Skeletal muscle satellite cell (primary cell): ENCODE results near the gene TMEM63B.
"Not testable (repeated sequence)": the region's sequence is repeated elsewhere in the genome, so short reads cannot be mapped to it uniquely, and the experiment has no call there.

Experiments
- H3K27me3 ChIP-seq: 2 replicates; pipeline ENCODE4 v1.7.0; 2013; ENCODE audit warnings: low read length; ENCODE audit not compliant: control insufficient read depth, insufficient read depth
- H3K36me3 ChIP-seq: 2 replicates; pipeline ENCODE4 v1.7.0; 2013; ENCODE audit warnings: mild to moderate bottlenecking, control low read depth, low read length; ENCODE audit not compliant: insufficient read depth
- H3K4me1 ChIP-seq: 2 replicates; pipeline ENCODE4 v1.7.0; 2013; ENCODE audit warnings: low read length; ENCODE audit not compliant: control insufficient read depth, insufficient read depth
- H3K4me2 ChIP-seq: 2 replicates; pipeline ENCODE4 v1.7.0; 2013; ENCODE audit warnings: mild to moderate bottlenecking, low read length
- H3K4me3 ChIP-seq: 2 replicates; pipeline ENCODE4 v1.7.0; 2013; ENCODE audit warnings: low read length
- H3K9ac ChIP-seq: 2 replicates; pipeline ENCODE4 v1.7.0; 2013; ENCODE audit warnings: mild to moderate bottlenecking, low read depth, low read length, moderate library complexity
- H3K9me3 ChIP-seq: replicated peaks from 2 replicates; pipeline ENCODE4 v1.7.0; 2013; ENCODE audit warnings: mild to moderate bottlenecking, control low read depth, low read length

The TMEM63B gene

DNA sequence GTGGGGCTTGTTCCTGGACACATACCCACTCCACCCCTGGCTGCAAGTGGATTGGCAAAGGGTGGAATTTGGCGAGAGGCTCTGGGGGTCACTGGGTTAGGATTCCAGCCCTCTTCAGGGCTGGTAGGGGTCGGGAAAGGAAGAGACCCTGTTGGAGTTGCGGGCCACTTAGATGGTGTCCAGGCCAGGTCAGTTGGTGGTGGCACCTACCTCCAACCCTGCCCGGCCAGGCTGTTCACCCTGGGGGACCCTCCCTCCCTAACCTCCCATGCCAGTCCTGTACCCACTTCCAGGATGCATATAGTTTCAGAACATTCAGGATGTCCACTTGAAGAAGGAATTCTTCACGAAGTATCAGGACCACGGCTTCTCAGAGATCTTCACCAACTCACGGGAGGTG, 52.3 kb downstream of the TMEM63B start:
- Histone ChIP-seq H3K9ac (no peak overlapping the region), H3K27me3 (peaks cover 13% of the 10 kb centered on the region), H3K4me1 (peaks cover 24% of the 10 kb centered on the region), H3K9me3 (no peaks in the 10 kb centered on the region), H3K4me3 (no peak overlapping the region), H3K4me2 (no peak overlapping the region), H3K36me3 (no peaks in the 10 kb centered on the region)

- Histone ChIP-seq H3K36me3 (no peaks in the 10 kb centered on the region), H3K9ac (no peak overlapping the region), H3K4me2 (no peak overlapping the region), H3K4me1 (peaks cover 24% of the 10 kb centered on the region), H3K27me3 (peaks cover 16% of the 10 kb centered on the region), H3K9me3 (no peaks in the 10 kb centered on the region), H3K4me3 (no peak overlapping the region)
These were observed 53.1 kb downstream of the TMEM63B start for GRCh38 chr6:44180406-44180805.

- Histone ChIP-seq H3K9ac (no peak overlapping the region), H3K4me3 (no peak overlapping the region), H3K27me3 (peaks cover 18% of the 10 kb centered on the region), H3K36me3 (no peaks in the 10 kb centered on the region), H3K9me3 (no peaks in the 10 kb centered on the region), H3K4me2 (no peak overlapping the region), H3K4me1 (peaks cover 24% of the 10 kb centered on the region)
These were observed 53.5 kb downstream of the TMEM63B start for GRCh38 chr6:44180886-44181285.

DNA sequence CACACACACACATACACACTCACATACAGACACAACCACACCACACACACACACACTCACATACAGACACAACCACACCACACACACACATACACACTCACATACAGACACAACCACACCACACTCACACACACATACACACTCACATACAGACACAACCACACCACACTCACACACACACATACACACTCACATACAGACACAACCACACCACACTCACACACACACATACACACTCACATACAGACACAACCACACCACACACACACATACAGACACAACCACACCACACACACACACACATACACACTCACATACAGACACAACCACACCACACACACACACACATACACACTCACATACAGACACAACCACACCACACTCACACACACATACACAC, 54.4 kb downstream of the TMEM63B start:
- not testable (repeated sequence) for H3K4me2 ChIP-seq, H3K9me3 ChIP-seq, H3K9ac ChIP-seq, H3K4me3 ChIP-seq, H3K36me3 ChIP-seq
- Histone ChIP-seq H3K4me1 (peaks cover 24% of the 10 kb centered on the region), H3K27me3 (peaks cover 21% of the 10 kb centered on the region)

GRCh38 chr6:44182911-44183390, 55.6 kb downstream of the TMEM63B start:
- no peaks in the 10 kb centered on the region for H3K9me3 ChIP-seq
- H3K27me3 ChIP-seq: peaks cover 21% of the 10 kb centered on the region
- H3K9ac ChIP-seq: no peak overlapping the region
- H3K36me3 ChIP-seq: no peaks in the 10 kb centered on the region
- H3K4me1 ChIP-seq: peaks cover 16% of the 10 kb centered on the region
- H3K4me3 ChIP-seq: no peak overlapping the region
- no peak overlapping the region for H3K4me2 ChIP-seq

DNA sequence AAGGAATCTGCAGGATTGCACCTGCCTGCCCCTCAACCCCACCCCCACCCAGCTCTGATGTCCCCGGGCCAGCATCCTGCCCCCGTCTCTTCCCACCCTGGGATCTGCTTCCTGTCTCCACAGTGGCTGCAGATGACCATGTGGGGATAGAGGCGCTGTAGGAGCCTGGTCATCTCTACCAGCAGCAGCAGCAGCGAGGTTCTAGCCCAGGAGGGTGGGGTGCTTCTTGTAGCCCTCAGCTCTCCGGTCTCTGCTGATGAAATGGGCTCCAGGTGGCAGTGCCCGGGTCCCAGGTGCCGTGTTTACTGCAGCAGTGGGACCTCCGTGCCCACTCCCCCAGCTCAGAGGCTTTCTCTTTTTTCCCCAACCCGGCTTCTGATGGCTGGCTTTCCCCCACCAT, 56.4 kb downstream of the TMEM63B start:
- peaks cover 9% of the 10 kb centered on the region for H3K4me1 ChIP-seq
- no peaks in the 10 kb centered on the region for H3K36me3 ChIP-seq
- H3K9me3 ChIP-seq: no peaks in the 10 kb centered on the region
- H3K4me3 ChIP-seq: no peak overlapping the region
- H3K27me3 ChIP-seq: peaks cover 21% of the 10 kb centered on the region
- H3K4me2 ChIP-seq: no peak overlapping the region
- H3K9ac ChIP-seq: no peak overlapping the region

- H3K9ac ChIP-seq, H3K9me3 ChIP-seq, H3K4me1 ChIP-seq, H3K36me3 ChIP-seq, H3K4me3 ChIP-seq, H3K4me2 ChIP-seq: not testable (repeated sequence)
- H3K27me3 ChIP-seq: peaks cover 28% of the 10 kb centered on the region
These were observed 58.0 kb downstream of the TMEM63B start for GRCh38 chr6:44185356-44185755.

- H3K27me3 ChIP-seq: peaks cover 28% of the 10 kb centered on the region
- H3K9ac ChIP-seq: no peak overlapping the region
- H3K9me3 ChIP-seq: no peaks in the 10 kb centered on the region
- no peaks in the 10 kb centered on the region for H3K36me3 ChIP-seq
- no peak overlapping the region for H3K4me2 ChIP-seq
- no peak overlapping the region for H3K4me3 ChIP-seq
- H3K4me1 ChIP-seq: no peaks in the 10 kb centered on the region
These were observed 58.7 kb downstream of the TMEM63B start for GRCh38 chr6:44185953-44186634.

DNA sequence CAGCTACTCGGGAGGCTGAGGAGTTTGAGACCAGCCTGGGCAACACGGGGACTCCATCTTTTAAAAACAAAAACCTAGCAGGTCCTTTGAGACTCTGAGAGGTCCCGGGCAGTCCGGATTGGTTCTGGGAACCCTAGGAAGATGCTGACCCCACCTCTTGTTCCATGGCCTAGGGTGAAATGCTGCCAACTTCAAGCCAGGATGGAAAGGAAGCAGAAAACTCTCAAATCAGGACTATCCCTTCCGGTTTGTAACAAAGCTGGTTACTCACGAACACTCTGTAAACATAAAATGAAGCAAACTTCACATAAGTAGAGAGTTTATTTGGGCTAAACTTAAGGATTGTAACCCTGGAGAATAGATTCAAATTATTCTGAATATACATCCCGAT, 59.3 kb downstream of the TMEM63B start:
- no peaks in the 10 kb centered on the region for H3K36me3 ChIP-seq
- peaks cover 28% of the 10 kb centered on the region for H3K27me3 ChIP-seq
- no peak overlapping the region for H3K4me3 ChIP-seq
- H3K9ac ChIP-seq: no peak overlapping the region
- H3K4me1 ChIP-seq: no peaks in the 10 kb centered on the region
- no peak overlapping the region for H3K4me2 ChIP-seq
- no peaks in the 10 kb centered on the region for H3K9me3 ChIP-seq

DNA sequence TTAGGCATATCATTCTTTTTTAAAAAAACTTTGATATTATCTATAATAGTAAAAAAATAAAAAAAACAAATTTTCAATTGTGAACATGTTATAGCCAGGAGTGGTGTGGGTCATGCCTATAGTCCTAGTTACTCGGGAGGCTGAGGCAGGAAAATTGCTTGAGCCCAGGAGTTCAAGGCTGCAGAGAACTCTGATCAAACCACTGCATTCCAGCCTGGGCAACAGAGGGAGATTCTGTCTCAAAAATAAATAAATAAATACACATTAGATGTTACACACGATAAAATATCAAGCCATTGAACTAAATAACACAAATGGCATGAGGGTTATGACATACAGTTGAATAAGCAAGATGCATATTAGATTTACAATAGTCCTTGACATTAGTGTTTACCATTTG, 61.5 kb downstream of the TMEM63B start:
- Histone ChIP-seq H3K4me3 (no peak overlapping the region), H3K4me2 (no peak overlapping the region), H3K27me3 (peaks cover 27% of the 10 kb centered on the region), H3K36me3 (no peaks in the 10 kb centered on the region), H3K9ac (no peak overlapping the region), H3K4me1 (no peaks in the 10 kb centered on the region), H3K9me3 (no peaks in the 10 kb centered on the region)

- no peaks in the 10 kb centered on the region for H3K4me1 ChIP-seq
- H3K9me3 ChIP-seq: no peaks in the 10 kb centered on the region
- H3K9ac ChIP-seq: no peak overlapping the region
- no peak overlapping the region for H3K4me2 ChIP-seq
- H3K4me3 ChIP-seq: no peak overlapping the region
- H3K36me3 ChIP-seq: no peaks in the 10 kb centered on the region
- peaks cover 25% of the 10 kb centered on the region for H3K27me3 ChIP-seq
These were observed 61.9 kb downstream of the TMEM63B start for GRCh38 chr6:44189257-44189656.

DNA sequence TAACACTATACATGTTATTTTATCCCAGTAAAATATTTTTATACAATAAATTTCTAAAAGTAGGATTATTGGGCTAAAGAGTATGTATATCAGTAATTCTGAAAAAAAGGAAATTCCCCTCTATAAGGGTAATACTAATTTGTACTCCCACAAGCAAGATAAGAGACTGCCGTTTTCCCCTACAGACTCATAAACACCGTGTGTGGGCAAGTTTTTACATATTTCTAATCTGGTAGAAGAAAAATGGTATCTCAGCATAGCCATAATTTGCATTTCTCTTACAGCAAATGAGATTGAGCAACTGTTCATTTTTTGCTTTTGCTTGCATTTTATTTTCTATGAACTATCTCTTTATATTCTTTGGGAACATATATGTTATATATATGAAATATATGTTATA, 63.4 kb downstream of the TMEM63B start:
- Histone ChIP-seq H3K36me3 (no peaks in the 10 kb centered on the region), H3K4me3 (no peak overlapping the region), H3K4me1 (no peaks in the 10 kb centered on the region), H3K4me2 (no peak overlapping the region), H3K9me3 (no peaks in the 10 kb centered on the region), H3K9ac (no peak overlapping the region), H3K27me3 (peaks cover 20% of the 10 kb centered on the region)
